Spleen (tissue), 11 donors: Measurements from ENCODE around the gene SNX33. TPM values are rescaled to one million over a fixed set of nuclear protein-coding genes. Genes with fewer than 3 reads are reported as not detected.
"Not testable (repeated sequence)": the region's sequence is repeated elsewhere in the genome, so short reads cannot be mapped to it uniquely, and the experiment has no call there.

Experiments
- DNase-seq: peaks from one replicate; pipeline ENCODE4 v3.0.0-alpha.2; 2020
- H3K27ac ChIP-seq, 8 donors: fragments of 200-600 bp; sonication (generic) in 7 of 8; 1 replicate in 4 of 8; 2 replicates in 4 of 8; pipeline versions ENCODE4 v1.5.0 to v1.8.0; 2016 to 2021; ENCODE audit warnings: inconsistent platforms in 4 of 8, mild to moderate bottlenecking in 4 of 8, moderate library complexity in 1 of 8
- H3K27me3 ChIP-seq, 7 donors: fragments of 200-600 bp; sonication (generic) in 6 of 7; replicated peaks in 1 of 7; 1 replicate in 4 of 7; 2 replicates in 3 of 7; pipeline versions ENCODE4 v1.5.0 to v1.8.0; 2016 to 2021; ENCODE audit warnings: inconsistent platforms in 3 of 7, mild to moderate bottlenecking in 1 of 7
- H3K36me3 ChIP-seq, 6 donors: fragments of 200-600 bp; sonication (generic) in 5 of 6; 1 replicate in 4 of 6; 2 replicates in 2 of 6; pipeline versions ENCODE4 v1.5.0 to v1.8.0; 2016 to 2021; ENCODE audit warnings: inconsistent platforms in 2 of 6
- H3K4me1 ChIP-seq, 6 donors: fragments of 200-600 bp; sonication (generic) in 5 of 6; 1 replicate in 3 of 6; 2 replicates in 3 of 6; pipeline versions ENCODE4 v1.5.0 to v1.8.0; 2016 to 2021; ENCODE audit warnings: inconsistent platforms in 3 of 6
- H3K4me3 ChIP-seq, 8 donors: fragments of 200-600 bp; sonication (generic) in 7 of 8; 1 replicate in 4 of 8; 2 replicates in 4 of 8; pipeline versions ENCODE4 v1.5.0 to v1.8.0; 2016 to 2021; ENCODE audit warnings: inconsistent platforms in 4 of 8, mild to moderate bottlenecking in 4 of 8, moderate library complexity in 2 of 8
- H3K9me3 ChIP-seq, 8 donors: fragments of 200-600 bp; sonication (generic) in 7 of 8; 1 replicate in 4 of 8; 2 replicates in 4 of 8; pipeline versions ENCODE4 v1.5.0 to v1.8.0; 2016 to 2021; ENCODE audit warnings: inconsistent platforms in 4 of 8
- POLR2AphosphoS5 ChIP-seq, 3 donors: sonication (generic); formaldehyde crosslinking; IDR thresholded peaks; one replicate each; pipeline ENCODE4 v1.5.1; 2017; ENCODE audit warnings: antibody characterized with exemption in 3 of 3
- WGBS, 5 donors: extraction: QIAGEN DNeasy Blood & Tissue Kit in 3 of 5; methylation state at CpG; one replicate each; pipeline versions ENCODE4 v1.1.5 to v1.1.7; 2013 to 2018; 5-methylcytosine and 5-hydroxymethylcytosine counted together
- intact Hi-C: fragments of 100-400 bp; cut with DNase I; formaldehyde crosslinking; loops from one replicate; pipeline ENCODE4 v1.15.0; 2023; ENCODE audit warnings: low total_unique reads
- polyA plus RNA-seq, 3 donors: library from polyadenylated mRNA; stranded (reverse); fragments of 200-250 nt; gene quantifications; one replicate each; pipeline ENCODE4 v1.2.1, GENCODE V29; 2013
- total RNA-seq, 7 donors: library from RNA; depleted of rRNA in 3 of 7; stranded (reverse); fragments of >200 nt in 3 of 7; fragmentation: NEBNext Ultra II Directional in 4 of 7; extraction: Animal tissue kit (Norgen Biotek cat#: 25700) in 4 of 7; gene quantifications; one replicate each; pipeline versions ENCODE4 v1.1.0 to v1.2.1, GENCODE V29; 2016 to 2021
- donor health status: healthy with polysubstance abuse.
- donor health status: DM: no; HTN: no; CAD: no; lungs with moderate emphysema.
- donor health status: DM: no; HTN: no; CAD: no.
- donor health status: Bipolar disorder and iron deficiency.
- donor health status: healthy.
- donor health status: DM: no; HTN: no; CAD: no.
- donor health status: DM: yes; HTN: yes; CAD: no.

Gene SNX33
- total and polyA plus RNA-seq, 10 donors: 4.3 to 22.8 (median 16.5) TPM

DNA sequence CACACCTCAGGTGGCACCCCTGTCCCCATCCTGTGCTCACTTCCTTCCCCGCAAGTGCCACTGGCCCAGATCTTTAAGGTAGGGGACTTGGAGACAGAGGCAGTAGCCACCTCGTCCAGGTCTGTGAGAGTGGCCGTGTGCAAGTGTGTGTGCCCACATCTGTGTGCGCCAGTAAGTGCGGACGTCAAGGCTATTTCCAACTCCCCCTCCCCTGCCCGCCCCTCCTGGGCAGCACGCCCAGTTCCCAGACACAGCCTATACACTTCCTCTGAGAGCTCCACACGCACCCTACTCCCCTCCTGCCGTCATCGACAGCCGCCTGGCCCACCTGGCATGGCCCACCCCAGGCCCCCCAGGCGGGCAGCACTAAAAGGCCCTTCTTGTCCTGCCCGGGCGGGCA is 61.7 kb downstream of the SNX33 start:
- H3K27me3 ChIP-seq: peaks cover 0 to 24% (median 14%) of the 10 kb centered on the region in 7 donors
- H3K4me1 ChIP-seq: peaks cover 0 to 25% (median 13%) of the 10 kb centered on the region in 6 donors
- H3K27ac ChIP-seq: peak overlapping the region in 2 of 8 donors; percentile 6 to 41
- intact Hi-C loops, DNase-seq, H3K36me3 ChIP-seq, H3K4me3 ChIP-seq, H3K9me3 ChIP-seq: not testable (repeated sequence)
- TF ChIP-seq POLR2AphosphoS5 (IDR thresholded peaks at IDR 0.05): peak in 2 of 3 donors; percentile 60 to 66
- 31 to 61% (median 43%) methylated on average over 9 to 14 of the region's 15 CpGs for WGBS, 5 donors

DNA sequence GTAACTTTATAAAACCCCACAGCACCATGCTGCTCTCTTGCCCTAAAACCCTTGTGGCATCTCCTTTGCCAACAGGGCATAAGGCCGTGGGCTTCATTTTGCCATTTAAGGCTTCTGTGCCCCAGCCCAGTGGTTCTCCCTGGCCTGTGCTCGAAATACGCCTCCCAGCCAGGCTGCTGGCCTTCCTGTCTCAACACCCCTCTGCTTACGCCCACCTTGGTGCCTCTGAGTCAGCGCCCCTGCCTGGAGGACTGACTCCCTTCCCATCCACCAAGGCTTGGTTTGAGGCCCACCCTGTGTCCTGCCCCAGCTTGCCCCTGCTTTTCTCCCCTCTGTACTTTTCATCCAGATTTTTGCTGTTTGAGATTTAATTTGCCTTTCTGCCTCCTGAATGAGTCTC is 63.2 kb downstream of the SNX33 start:
- intact Hi-C loops, H3K4me3 ChIP-seq: not testable (repeated sequence)

DNA sequence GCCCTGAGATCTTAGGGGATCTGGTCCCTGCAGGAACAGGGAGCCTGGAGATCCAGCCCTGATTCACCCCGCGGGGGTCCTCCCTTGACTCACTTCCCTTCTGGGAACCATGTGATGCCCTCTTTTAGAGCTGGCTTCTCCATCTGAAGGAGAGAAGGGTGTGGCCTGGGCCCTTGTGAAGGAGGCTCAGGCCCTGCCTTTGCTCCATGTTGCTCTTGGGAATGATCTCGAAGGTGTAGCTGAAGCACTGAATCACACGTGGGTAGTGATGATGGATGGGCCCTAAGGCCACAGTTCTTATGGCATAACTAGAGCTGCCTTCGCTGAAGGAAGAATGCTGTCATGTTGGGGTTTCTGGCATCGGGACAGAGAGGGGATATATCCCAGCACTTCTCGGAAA is 63.8 kb downstream of the SNX33 start:
- H3K27ac ChIP-seq, H3K36me3 ChIP-seq, H3K9me3 ChIP-seq, DNase-seq, intact Hi-C loops: not testable (repeated sequence)
- WGBS, 5 donors: 68 to 87% (median 83%) methylated on average over 5 to 7 of the region's 7 CpGs
- H3K27me3 ChIP-seq: peaks cover 0 to 25% (median 14%) of the 10 kb centered on the region in 7 donors
- H3K4me1 ChIP-seq: peaks cover 0 to 25% (median 13%) of the 10 kb centered on the region in 6 donors
- peak overlapping the region in 2 of 8 donors; percentile 15 to 48 for H3K4me3 ChIP-seq

More for the DNA sequence above, 63.2 kb downstream of the SNX33 start:
- H3K27ac ChIP-seq, H3K9me3 ChIP-seq, DNase-seq, H3K36me3 ChIP-seq: not testable (repeated sequence)
- 75 to 86% (median 82%) methylated on average over 3 to 5 of the region's 5 CpGs; no CpG with 5 or more reads in 1 of the 5 donors for WGBS, 5 donors
- Histone ChIP-seq H3K4me1 (peaks cover 0 to 25% (median 13%) of the 10 kb centered on the region in 6 donors), H3K27me3 (peaks cover 0 to 25% (median 14%) of the 10 kb centered on the region in 7 donors)

Other genes with a start within 250 kb of the SNX33 start
- gene SIN3A, start 196.2 kb upstream of the SNX33 start, total RNA-seq: 10 to 100 TPM; 64.5 to 90.2 (median 84.7) TPM
- 10 to 100 TPM in 1 of 3 donors, 1 to 10 TPM in 2; 8.2 to 12.5 (median 8.4) TPM for gene SIN3A, start 196.2 kb upstream of the SNX33 start, polyA plus RNA-seq
- gene PTPN9, start 68.6 kb upstream of the SNX33 start, total RNA-seq: 10 to 100 TPM; 19.1 to 32.5 (median 24.9) TPM
- 1 to 10 TPM; 4.6 to 9.5 (median 7.9) TPM for gene PTPN9, start 68.6 kb upstream of the SNX33 start, polyA plus RNA-seq
- gene SNUPN, start 22.2 kb upstream of the SNX33 start, total RNA-seq: 10 to 100 TPM; 16.9 to 26.3 (median 22.8) TPM
- 10 to 100 TPM; 16.8 to 24.7 (median 21.3) TPM for gene SNUPN, start 22.2 kb upstream of the SNX33 start, polyA plus RNA-seq
- gene IMP3, start 7.7 kb upstream of the SNX33 start, total RNA-seq: 100 to 1,000 TPM in 3 of 7 donors, 10 to 100 TPM in 4; 51.3 to 177 (median 67.6) TPM
- 100 to 1,000 TPM; 100 to 128 (median 107) TPM for gene IMP3, start 7.7 kb upstream of the SNX33 start, polyA plus RNA-seq
- gene CSPG4, start 64.9 kb downstream of the SNX33 start, total RNA-seq: 10 to 100 TPM in 4 of 7 donors, 1 to 10 TPM in 3; 4.1 to 28.6 (median 10.2) TPM
- gene CSPG4, start 64.9 kb downstream of the SNX33 start, polyA plus RNA-seq: 1 to 10 TPM in 2 of 3 donors, under 1 TPM in 1; 0.89 to 4.9 (median 1.3) TPM
- 10 to 100 TPM; 22.9 to 38.0 (median 31.2) TPM for gene UBE2Q2, start 195.5 kb downstream of the SNX33 start, total RNA-seq
- 10 to 100 TPM; 25.5 to 31.8 (median 26.4) TPM for gene UBE2Q2, start 195.5 kb downstream of the SNX33 start, polyA plus RNA-seq